ENCODE results near the gene ARHGEF37.
A peak's percentile ranks its signal among the peaks of the same experiment; 100 is the strongest.

ARHGEF37 gene

GRCh38 chr5:149618581-149619248, 37.4 kb downstream of the ARHGEF37 start:
- DNase-seq (ENCODE audit: extremely low spot score), result peak; percentile 76
- CTCF ChIA-PET, result interaction anchor here (0.5 to 1.7 kb wide), 20 partner anchors 9 to 639 kb away, joined by 3 to 13 read pairs (median 4); partner anchors contain the start of gene ARHGEF37
- TF ChIP-seq ZNF384 (IDR thresholded peaks at IDR 0.05) (no peak), HDGF (IDR thresholded peaks at IDR 0.05; ENCODE audit: borderline replicate concordance) (0 out of 2 replicates have a peak, but pooled peaks have one; percentile 30)
- POLR2A ChIA-PET, result interaction anchor here (1.2 to 1.3 kb wide), 2 partner anchors 13 to 67 kb away, joined by 4 read pairs; partner anchors contain the start of gene CSNK1A1

GRCh38 chr5:149621415-149622098, 40.3 kb downstream of the ARHGEF37 start:
- CTCF ChIA-PET, result interaction anchor here (0.6 to 1.5 kb wide), 3 partner anchors 12 to 240 kb away, joined by 3 to 7 read pairs (median 3); no protein-coding TSS in a partner anchor
- POLR2A ChIA-PET, result no interaction called here
- DNase-seq (ENCODE audit: extremely low spot score), result no peak
- TF ChIP-seq CTBP1 (IDR thresholded peaks at IDR 0.05; ENCODE audit: borderline replicate concordance) (no peak), L3MBTL2 (conservative IDR thresholded peaks at IDR 0.05) (no peak), ELF4 (IDR thresholded peaks at IDR 0.05) (no peak), TARDBP (IDR thresholded peaks at IDR 0.05) (no peak), FOXA1 (IDR thresholded peaks at IDR 0.05) (no peak), NFRKB (IDR thresholded peaks at IDR 0.05) (no peak), ARNT (IDR thresholded peaks at IDR 0.05) (no peak)

GRCh38 chr5:149622466-149622865, 41.2 kb downstream of the ARHGEF37 start:
- POLR2A ChIA-PET, result no interaction called here
- CTCF ChIA-PET, result interaction anchor here (0.6 to 1.5 kb wide), 3 partner anchors 13 to 241 kb away, joined by 3 to 7 read pairs (median 3); no protein-coding TSS in a partner anchor
- no peak for DNase-seq (ENCODE audit: extremely low spot score)
- TF ChIP-seq NFRKB (IDR thresholded peaks at IDR 0.05) (no peak), LEF1 (IDR thresholded peaks at IDR 0.05; ENCODE audit: borderline replicate concordance) (no peak), FOXM1 (IDR thresholded peaks at IDR 0.05; ENCODE audit: borderline replicate concordance) (no peak)

GRCh38 chr5:149623473-149623872, 42.2 kb downstream of the ARHGEF37 start:
- ChIA-PET CTCF (no interaction called here), POLR2A (no interaction called here)
- no peak for DNase-seq (ENCODE audit: extremely low spot score)
- TF ChIP-seq FOXM1 (IDR thresholded peaks at IDR 0.05; ENCODE audit: borderline replicate concordance) (no peak), SUZ12 (IDR thresholded peaks at IDR 0.05) (no peak)

- ChIA-PET CTCF (no interaction called here), POLR2A (no interaction called here)
- TF ChIP-seq ARNT (IDR thresholded peaks at IDR 0.05) (no peak), FOXA1 (IDR thresholded peaks at IDR 0.05) (no peak), ZNF384 (IDR thresholded peaks at IDR 0.05) (no peak), ELF4 (IDR thresholded peaks at IDR 0.05) (no peak), L3MBTL2 (conservative IDR thresholded peaks at IDR 0.05) (no peak), CTBP1 (IDR thresholded peaks at IDR 0.05; ENCODE audit: borderline replicate concordance) (no peak), HDGF (IDR thresholded peaks at IDR 0.05; ENCODE audit: borderline replicate concordance) (no peak), TARDBP (IDR thresholded peaks at IDR 0.05) (no peak), NFRKB (IDR thresholded peaks at IDR 0.05) (no peak), SP1 (IDR thresholded peaks at IDR 0.05) (no peak), FOXK2 (IDR thresholded peaks at IDR 0.05) (no peak), SUZ12 (IDR thresholded peaks at IDR 0.05) (no peak), FOXM1 (IDR thresholded peaks at IDR 0.05; ENCODE audit: borderline replicate concordance) (no peak), PKNOX1 (IDR thresholded peaks at IDR 0.05) (no peak), LEF1 (IDR thresholded peaks at IDR 0.05; ENCODE audit: borderline replicate concordance) (no peak), BHLHE40 (IDR thresholded peaks at IDR 0.05; ENCODE audit: borderline replicate concordance) (no peak)
- no peak for DNase-seq (ENCODE audit: extremely low spot score)
These were observed 45.8 kb downstream of the ARHGEF37 start for GRCh38 chr5:149627070-149627469.

GRCh38 chr5:149628221-149628620, 46.9 kb downstream of the ARHGEF37 start:
- ChIA-PET POLR2A (interaction anchor here (0.6 kb wide), 1 partner anchor 854 kb away, joined by 3 read pairs; no protein-coding TSS in a partner anchor), CTCF (interaction anchor here (1.0 to 1.1 kb wide), 2 partner anchors 9 to 206 kb away, joined by 3 to 4 read pairs; no protein-coding TSS in a partner anchor)
- TF ChIP-seq BHLHE40 (IDR thresholded peaks at IDR 0.05; ENCODE audit: borderline replicate concordance), result no peak
- no peak for TF ChIP-seq FOXA1 (IDR thresholded peaks at IDR 0.05)
- no peak for TF ChIP-seq LEF1 (IDR thresholded peaks at IDR 0.05; ENCODE audit: borderline replicate concordance)
- DNase-seq (ENCODE audit: extremely low spot score), result no peak

GRCh38 chr5:149628846-149629388, 47.6 kb downstream of the ARHGEF37 start:
- TF ChIP-seq ARNT (IDR thresholded peaks at IDR 0.05), result no peak
- TF ChIP-seq HDGF (IDR thresholded peaks at IDR 0.05; ENCODE audit: borderline replicate concordance), result no peak
- TF ChIP-seq SUZ12 (IDR thresholded peaks at IDR 0.05), result no peak
- no peak for TF ChIP-seq FOXA1 (IDR thresholded peaks at IDR 0.05)
- no peak for TF ChIP-seq FOXM1 (IDR thresholded peaks at IDR 0.05; ENCODE audit: borderline replicate concordance)
- no peak for TF ChIP-seq NFRKB (IDR thresholded peaks at IDR 0.05)
- TF ChIP-seq SP1 (IDR thresholded peaks at IDR 0.05), result no peak
- no peak for TF ChIP-seq FOXK2 (IDR thresholded peaks at IDR 0.05)
- no peak for TF ChIP-seq PKNOX1 (IDR thresholded peaks at IDR 0.05)
- TF ChIP-seq ZNF384 (IDR thresholded peaks at IDR 0.05), result no peak
- ChIA-PET POLR2A (interaction anchor here (0.6 kb wide), 1 partner anchor 853 kb away, joined by 3 read pairs; no protein-coding TSS in a partner anchor), CTCF (interaction anchor here (1.0 kb wide), 1 partner anchor 206 kb away, joined by 4 read pairs; no protein-coding TSS in a partner anchor)
- no peak for DNase-seq (ENCODE audit: extremely low spot score)
